GM12878 (cell line): Measurements from ENCODE around the gene MTRF1. TPM values are rescaled to one million over a fixed set of nuclear protein-coding genes. Genes with fewer than 3 reads are reported as not detected.

Experiments used
- ATAC-seq: fragments of 200-7000 bp; cut with Tn5 transposase; 3 replicates; pipeline ENCODE4 v1.9.1; 2020; ENCODE audit warnings: mild to moderate bottlenecking, moderate library complexity
- BruUV-seq: library from RNA; stranded (reverse); fragments of 400-500 nt; replicated peaks from 2 replicates; lab custom pipeline; 2021; lab: Mats Ljungman, UMichigan
- CTCF ChIA-PET: fragments of 300-600 bp; sonication (Branson Sonifier 250); formaldehyde crosslinking; extraction: SDS; loops from one replicate; lab custom pipeline; 2021; ENCODE audit warnings: inconsistent platforms; lab: Yijun Ruan, JAX
- POLR2A ChIA-PET: fragments of 350-600 bp; formaldehyde crosslinking; extraction: SDS; loops from one replicate; lab custom pipeline; 2021; ENCODE audit warnings: inconsistent platforms; lab: Charles Lee
- RAD21 ChIA-PET: fragments of 300-600 bp; sonication (Branson Sonifier 250); formaldehyde crosslinking; loops from one replicate; lab custom pipeline; 2023; ENCODE audit warnings: antibody characterized with exemption; ENCODE audit not compliant: unreplicated experiment; lab: Charles Lee
- SMC1A ChIA-PET: fragments of 300-600 bp; sonication (Branson Sonifier 250); formaldehyde crosslinking; loops from one replicate; lab custom pipeline; 2023; ENCODE audit not compliant: unreplicated experiment, uncharacterized antibody; lab: Charles Lee
- DNase-seq: peaks from one replicate; pipeline ENCODE4 v3.0.0-alpha.2; 2011; ENCODE audit warnings: low read depth, low spot score
- FAIRE-seq: peaks from 3 replicates; lab custom pipeline; 2011; peaks lifted over from hg19 to GRCh38; lab: Jason Lieb, UNC
- H2AFZ ChIP-seq: 2 replicates; pipeline ENCODE4 v1.6.0; 2011; ENCODE audit warnings: low read depth, low read length, control low read depth; ENCODE audit not compliant: control insufficient read depth
- H3K27ac ChIP-seq: 2 replicates; pipeline ENCODE4 v1.5.1; 2011; ENCODE audit warnings: control low read depth; ENCODE audit not compliant: control insufficient read depth, insufficient read depth
- H3K27me3 ChIP-seq, 2 experiments: replicated peaks in 1 of 2; 2 replicates each; pipeline versions ENCODE4 v1.6.0 to v1.6.1; 2011; ENCODE audit warnings: low read length in 1 of 2; ENCODE audit not compliant: control insufficient read depth in 2 of 2, insufficient read depth in 2 of 2
- H3K36me3 ChIP-seq, 2 experiments: 2 replicates each; pipeline ENCODE4 v1.5.1; 2011; ENCODE audit warnings: low read length in 1 of 2; ENCODE audit not compliant: control insufficient read depth in 2 of 2, insufficient read depth in 2 of 2
- H3K4me1 ChIP-seq: 2 replicates; pipeline ENCODE4 v1.6.1; 2011; ENCODE audit warnings: mild to moderate bottlenecking, low read length, moderate library complexity, mixed read lengths; ENCODE audit not compliant: control insufficient read depth, insufficient read depth
- H3K4me2 ChIP-seq: 2 replicates; pipeline ENCODE4 v1.6.0; 2011; ENCODE audit warnings: control low read depth; ENCODE audit not compliant: control insufficient read depth, insufficient read depth
- H3K4me3 ChIP-seq: fragments of 200-600 bp; sonication (generic); 2 replicates; pipeline ENCODE4 v1.5.1; 2016
- H3K79me2 ChIP-seq: 2 replicates; pipeline ENCODE4 v1.6.0; 2011; ENCODE audit warnings: low read length; ENCODE audit not compliant: control insufficient read depth, insufficient read depth
- H3K9ac ChIP-seq: 2 replicates; pipeline ENCODE4 v1.8.0; 2011; ENCODE audit warnings: low read length, control low read depth, mixed read lengths; ENCODE audit not compliant: control insufficient read depth, insufficient read depth
- H3K9me3 ChIP-seq: replicated peaks from 3 replicates; pipeline ENCODE4 v1.5.1; 2011; ENCODE audit warnings: mild to moderate bottlenecking, low read length; ENCODE audit not compliant: control insufficient read depth, insufficient read depth
- H4K20me1 ChIP-seq: 2 replicates; pipeline ENCODE4 v1.6.0; 2011; ENCODE audit not compliant: control insufficient read depth, insufficient read depth
- ATF2 ChIP-seq: IDR thresholded peaks from 2 replicates; pipeline ENCODE4 v1.6.1; 2012; ENCODE audit warnings: low read length, inconsistent platforms
- ATF3 ChIP-seq: IDR thresholded peaks from 2 replicates; pipeline ENCODE4 v1.6.1; 2011; ENCODE audit warnings: low read depth, mild to moderate bottlenecking, low read length, moderate library complexity, borderline replicate concordance; ENCODE audit errors: extremely low read depth
- EGR1 ChIP-seq, 2 experiments: IDR thresholded peaks; 1 replicate in 1 of 2; 2 replicates in 1 of 2; pipeline ENCODE4 v1.6.1; 2011 to 2012; ENCODE audit warnings: low read depth in 2 of 2, low read length in 2 of 2, borderline replicate concordance in 1 of 2, mild to moderate bottlenecking in 1 of 2, moderate library complexity in 1 of 2
- ESRRA ChIP-seq: IDR thresholded peaks from 2 replicates; pipeline ENCODE4 v1.6.1; 2012; ENCODE audit warnings: mild to moderate bottlenecking, low read length, improper control_type of control experiment
- ETV6 ChIP-seq, 2 experiments: fragments of 450-650 bp in 1 of 2; IDR thresholded peaks in 1 of 2; conservative IDR thresholded peaks in 1 of 2; 2 replicates each; pipeline ENCODE4 v1.6.1; 2014; ENCODE audit warnings: antibody characterized with exemption in 1 of 2, borderline replicate concordance in 1 of 2, low read depth in 1 of 2, mild to moderate bottlenecking in 1 of 2, moderate library complexity in 1 of 2
- MEF2B ChIP-seq: fragments of 450-650 bp; IDR thresholded peaks from 2 replicates; pipeline ENCODE4 v1.6.1; 2018; ENCODE audit warnings: mild to moderate bottlenecking, moderate library complexity; ENCODE audit not compliant: partially characterized antibody, poor library complexity, severe bottlenecking
- RAD51 ChIP-seq: fragments of 450-650 bp; IDR thresholded peaks from 2 replicates; pipeline ENCODE4 v1.6.1; 2016; ENCODE audit warnings: moderate library complexity, mild to moderate bottlenecking, inconsistent platforms
- SIX5 ChIP-seq: IDR thresholded peaks from 2 replicates; pipeline ENCODE4 v1.6.1; 2011; ENCODE audit warnings: mild to moderate bottlenecking, low read depth, low read length, moderate library complexity; ENCODE audit not compliant: severe bottlenecking
- SRF ChIP-seq, 2 experiments: IDR thresholded peaks; 2 replicates each; pipeline ENCODE4 v1.6.1; 2011; ENCODE audit warnings: low read depth in 2 of 2, low read length in 2 of 2, mild to moderate bottlenecking in 1 of 2, moderate library complexity in 1 of 2
- STAT3 ChIP-seq: IDR thresholded peaks from 2 replicates; pipeline ENCODE4 v1.6.1; 2011; ENCODE audit warnings: low read depth, low read length, improper control_type of control experiment
- TCF12 ChIP-seq: IDR thresholded peaks from 2 replicates; pipeline ENCODE4 v1.6.1; 2011; ENCODE audit warnings: low read depth, mild to moderate bottlenecking, low read length
- USF1 ChIP-seq: IDR thresholded peaks from 2 replicates; pipeline ENCODE4 v1.6.1; 2011; ENCODE audit warnings: borderline replicate concordance, low read depth, mild to moderate bottlenecking, moderate library complexity, mixed read lengths, low read length; ENCODE audit not compliant: insufficient read depth; ENCODE audit errors: extremely low read length
- ZBTB40 ChIP-seq: fragments of 450-650 bp; IDR thresholded peaks from 2 replicates; pipeline ENCODE4 v1.6.1; 2016; ENCODE audit warnings: mild to moderate bottlenecking, moderate library complexity, borderline replicate concordance
- WGBS: methylation state at CpG from one replicate; pipeline ENCODE4 v1.1.6; 2016; ENCODE audit warnings: low lambda C conversion rate; ENCODE audit not compliant: insufficient replicate concordance, insufficient coverage; ENCODE audit errors: missing lambda C conversion rate; 5-methylcytosine and 5-hydroxymethylcytosine counted together
- in situ Hi-C: fragments of 300-500 bp; cut with MboI; formaldehyde crosslinking; loops from 9 replicates; pipeline ENCODE4 v1.14.3; 2018; ENCODE audit warnings: mixed read lengths
- intact Hi-C: fragments of 100-400 bp; cut with micrococcal nuclease; formaldehyde crosslinking; loops from one replicate; pipeline ENCODE4 v1.14.2; 2022; ENCODE audit not compliant: unreplicated experiment
- polyA plus RNA-seq, 11 experiments: library from polyadenylated mRNA; depleted of rRNA in 4 of 11; unstranded in 6 of 11; stranded (reverse) in 5 of 11; fragments of >200 nt; fragmentation: Nextera tagmentation in 4 of 11; fragmentation: Illumina TruSeq in 1 of 11; extraction: Ambion mirVana in 4 of 11; extraction: Trizol in 1 of 11; gene quantifications; 1 replicate in 1 of 11; 2 replicates in 10 of 11; pipeline versions ENCODE4 v1.2.1 to v1.2.3, GENCODE V29; 2011 to 2016; ENCODE audit warnings: inconsistent platforms in 2 of 11, missing spikeins in 2 of 11, low read depth in 1 of 11
- total RNA-seq, 4 experiments: library from RNA; depleted of rRNA in 3 of 4; stranded (reverse); fragments of >200 nt in 3 of 4; fragmentation: Illumina TruSeq in 1 of 4; extraction: Trizol in 1 of 4; gene quantifications; 2 replicates each; pipeline versions ENCODE4 v1.2.1 to v1.2.3, GENCODE V29; 2013 to 2021

The MTRF1 gene
- total and polyA plus RNA-seq, 10 of the 15 experiments (the other 5 are each of a cell fraction or from before 2014, with no cell fraction given) = 12.1 to 33.7 (median 20.6) TPM

- TF ChIP-seq USF1 (no peak), STAT3 (no peak), ETV6 (conservative IDR thresholded peaks at IDR 0.05 in 1 of 2, IDR thresholded peaks at IDR 0.05 in 1 of 2; ENCODE audit: borderline replicate concordance in 1 of 2, low read depth in 1 of 2) (no peak), ZBTB40 (no peak)
Observed at GRCh38 chr13:41286370-41286769, 23.0 kb upstream of the MTRF1 start (continued).

GRCh38 chr13:41284512-41285288 is 21.3 kb upstream of the MTRF1 start:
- TF ChIP-seq EGR1 (IDR thresholded peaks at IDR 0.05; ENCODE audit: borderline replicate concordance in 1 of 2, low read depth in 2 of 2, low read length in 2 of 2) (no peak), MEF2B (no peak), SRF (IDR thresholded peaks at IDR 0.05; ENCODE audit: low read depth in 2 of 2, low read length in 2 of 2) (no peak), ATF3 (no peak), SIX5 (no peak), ATF2 (no peak), ETV6 (conservative IDR thresholded peaks at IDR 0.05 in 1 of 2, IDR thresholded peaks at IDR 0.05 in 1 of 2; ENCODE audit: borderline replicate concordance in 1 of 2, low read depth in 1 of 2) (no peak), ESRRA (no peak), RAD51 (no peak), TCF12 (no peak)
- intact Hi-C loops = no loop called here
- ChIA-PET CTCF (no interaction called here), SMC1A (no interaction called here), POLR2A (no interaction called here), RAD21 (no interaction called here)
- no TSS peak for BruUV-seq
- H3K4me3 ChIP-seq = no peak overlapping the region
- no peaks in the 10 kb centered on the region for H3K79me2 ChIP-seq
- H2AFZ ChIP-seq = no peak overlapping the region
- H3K27ac ChIP-seq = no peak overlapping the region
- H3K27me3 ChIP-seq = no peaks in the 10 kb centered on the region; a peak in 1 of 4 replicates
- H3K9me3 ChIP-seq = no peaks in the 10 kb centered on the region
- ATAC-seq = no peak
- H3K4me1 ChIP-seq = no peaks in the 10 kb centered on the region
- H4K20me1 ChIP-seq = no peaks in the 10 kb centered on the region
- no peak for FAIRE-seq
- 76% methylated on average over 12 of the region's 13 CpGs for WGBS
- DNase-seq = no peak
- in situ Hi-C loops = no loop called here
- no peaks in the 10 kb centered on the region for H3K36me3 ChIP-seq
- no peak overlapping the region for H3K9ac ChIP-seq
- H3K4me2 ChIP-seq = no peak overlapping the region
